Subcutaneous abdominal adipose tissue (tissue), 5 donors: ENCODE measurements around the gene CYFIP2.

Experiments
- H3K27ac ChIP-seq: one replicate; pipeline ENCODE4 v1.7.0; 2013; ENCODE audit warnings: low read depth, mild to moderate bottlenecking, inconsistent platforms, low read length, moderate library complexity
- H3K27me3 ChIP-seq, 5 donors: one replicate each; pipeline ENCODE4 v1.7.0; 2013; ENCODE audit warnings: low read length in 5 of 5, inconsistent platforms in 1 of 5; ENCODE audit not compliant: control insufficient read depth in 5 of 5, insufficient read depth in 4 of 5
- H3K36me3 ChIP-seq, 5 donors: one replicate each; pipeline ENCODE4 v1.7.0; 2013; ENCODE audit warnings: low read length in 5 of 5; ENCODE audit not compliant: control insufficient read depth in 5 of 5, insufficient read depth in 5 of 5
- H3K4me1 ChIP-seq, 5 donors: one replicate each; pipeline ENCODE4 v1.7.0; 2013; ENCODE audit warnings: low read length in 5 of 5, mild to moderate bottlenecking in 3 of 5, moderate library complexity in 1 of 5; ENCODE audit not compliant: control insufficient read depth in 5 of 5, insufficient read depth in 5 of 5
- H3K4me3 ChIP-seq, 5 donors: one replicate each; pipeline ENCODE4 v1.7.0; 2013; ENCODE audit warnings: low read length in 5 of 5, low read depth in 1 of 5
- H3K9ac ChIP-seq, 5 donors: one replicate each; pipeline ENCODE4 v1.7.0; 2013; ENCODE audit warnings: low read length in 5 of 5, mild to moderate bottlenecking in 4 of 5, moderate library complexity in 3 of 5
- H3K9me3 ChIP-seq, 5 donors: one replicate each; pipeline ENCODE4 v1.7.0; 2013; ENCODE audit warnings: low read length in 5 of 5; ENCODE audit not compliant: control insufficient read depth in 5 of 5
- donor health status: healthy.
- donor health status: healthy.
- donor health status: healthy.
- donor health status: healthy.
- donor health status: healthy.

CYFIP2 gene

DNA sequence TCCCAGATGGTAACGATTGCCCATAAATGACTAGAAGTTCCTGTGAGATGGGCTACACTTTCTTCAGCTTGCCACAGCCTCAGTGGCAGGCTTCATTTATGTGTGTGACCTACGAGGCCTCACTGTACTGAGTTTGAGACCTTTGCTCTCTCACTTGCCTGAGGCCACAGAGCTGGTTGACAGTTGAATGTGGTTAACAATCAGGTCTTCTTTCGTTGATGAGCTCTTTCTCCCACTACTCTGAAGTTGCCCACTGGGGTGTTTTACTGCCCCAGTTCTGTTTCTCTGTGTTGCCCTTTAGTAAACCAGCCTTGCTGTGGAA is 70.5 kb downstream of the CYFIP2 start:
- no peak overlapping the region for H3K9ac ChIP-seq
- no peak overlapping the region for H3K27ac ChIP-seq
- H3K4me3 ChIP-seq: no peak overlapping the region
- no peaks in the 10 kb centered on the region for H3K9me3 ChIP-seq
- H3K27me3 ChIP-seq: peaks cover 0 to 3% (median 0%) of the 10 kb centered on the region in 5 donors
- no peaks in the 10 kb centered on the region for H3K36me3 ChIP-seq
- no peaks in the 10 kb centered on the region for H3K4me1 ChIP-seq

DNA sequence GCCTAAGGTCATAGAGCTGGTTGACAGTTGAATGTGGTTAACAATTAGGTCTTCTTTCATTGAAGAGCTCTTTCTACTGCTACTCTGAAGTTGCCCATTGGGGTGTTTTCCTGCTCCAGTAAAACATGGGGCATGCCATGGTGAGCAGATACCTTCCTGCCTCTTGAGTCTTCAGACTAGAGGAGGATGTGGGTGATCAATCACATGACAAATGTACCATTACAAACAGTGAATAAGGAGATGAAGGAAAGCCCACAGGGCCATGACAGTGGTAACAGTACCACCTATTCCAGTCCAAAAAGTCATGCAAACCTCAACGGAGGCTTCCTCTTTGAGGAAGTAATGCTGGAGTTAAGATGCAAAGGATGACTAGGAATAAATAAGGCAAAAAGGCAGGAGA is 73.5 kb downstream of the CYFIP2 start:
- Histone ChIP-seq H3K9ac (no peak overlapping the region), H3K36me3 (no peaks in the 10 kb centered on the region), H3K4me1 (no peaks in the 10 kb centered on the region), H3K27me3 (peaks cover 0 to 3% (median 0%) of the 10 kb centered on the region in 5 donors), H3K27ac (no peak overlapping the region), H3K9me3 (no peaks in the 10 kb centered on the region), H3K4me3 (no peak overlapping the region)

- H3K27ac ChIP-seq: no peak overlapping the region
- H3K9ac ChIP-seq: no peak overlapping the region
- peaks cover 0 to 3% (median 0%) of the 10 kb centered on the region in 5 donors for H3K27me3 ChIP-seq
- H3K4me3 ChIP-seq: no peak overlapping the region
- no peaks in the 10 kb centered on the region for H3K9me3 ChIP-seq
- no peaks in the 10 kb centered on the region for H3K4me1 ChIP-seq
- H3K36me3 ChIP-seq: no peaks in the 10 kb centered on the region
These were observed 77.0 kb downstream of the CYFIP2 start for GRCh38 chr5:157342822-157343402.

DNA sequence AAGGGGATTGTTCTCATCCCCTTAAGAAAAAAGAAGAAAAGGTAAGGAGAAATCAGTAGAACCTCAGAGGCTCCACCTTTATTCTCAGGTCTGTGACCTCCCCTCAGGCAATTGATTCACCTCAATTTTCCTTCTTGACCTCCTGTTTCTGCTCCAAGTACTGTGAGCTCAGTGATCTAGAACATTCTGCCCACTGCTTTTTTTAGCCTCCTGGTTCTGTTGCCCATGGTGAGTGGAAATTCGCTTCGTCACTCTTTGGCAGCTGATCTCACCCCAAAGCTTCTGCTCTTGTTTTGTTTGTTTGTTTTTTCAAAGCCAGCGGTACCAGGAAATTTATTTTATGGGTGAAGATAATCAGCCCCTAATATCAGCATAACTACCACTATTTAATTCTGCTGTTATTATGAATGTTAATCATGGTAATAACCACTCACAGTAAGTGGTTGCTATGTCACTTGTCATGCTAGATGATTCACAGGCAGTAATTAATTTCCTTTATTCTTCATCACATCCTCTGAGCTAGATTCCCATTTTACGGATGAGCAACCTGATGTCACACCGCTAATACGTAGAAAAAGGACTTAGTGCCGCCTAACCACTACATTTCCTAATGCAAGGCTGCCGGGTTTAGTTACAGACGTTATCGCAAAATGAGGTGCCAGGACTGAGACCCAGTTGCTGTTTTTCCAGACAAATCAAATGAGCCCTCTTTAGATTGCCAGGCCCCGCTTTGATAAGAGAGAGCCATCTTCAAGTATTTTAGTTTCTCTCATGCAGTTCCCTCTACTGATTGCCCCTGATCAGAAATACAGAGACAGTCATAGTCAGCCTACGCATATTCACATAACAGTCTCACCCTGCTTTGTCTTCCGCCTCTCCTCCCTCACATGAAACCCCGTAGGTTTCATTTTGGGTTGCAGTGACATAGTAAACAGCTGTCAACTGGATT is 78.2 kb downstream of the CYFIP2 start:
- Histone ChIP-seq H3K9ac (no peak overlapping the region), H3K27ac (no peak overlapping the region), H3K4me1 (no peaks in the 10 kb centered on the region), H3K4me3 (no peak overlapping the region), H3K9me3 (no peaks in the 10 kb centered on the region), H3K27me3 (peaks cover 0 to 3% (median 0%) of the 10 kb centered on the region in 5 donors), H3K36me3 (no peaks in the 10 kb centered on the region)

DNA sequence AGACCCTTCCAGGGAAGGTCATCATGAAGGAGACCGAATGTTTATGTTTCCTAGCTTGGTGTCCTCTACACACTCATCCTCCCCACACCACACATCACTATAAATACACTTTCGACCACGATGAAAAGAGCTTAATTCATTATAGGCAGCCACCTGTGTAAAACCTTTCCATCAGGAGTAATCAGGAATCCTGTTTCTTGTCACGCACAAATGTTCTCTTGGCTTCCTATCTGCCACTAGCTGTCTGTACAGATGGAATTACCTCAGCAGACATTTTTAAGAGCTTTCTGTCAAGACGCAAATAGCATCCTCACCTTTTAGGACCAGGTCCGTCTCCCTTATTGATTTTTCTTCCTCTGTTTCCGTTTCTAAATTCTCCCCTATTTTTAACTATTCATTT is 79.1 kb downstream of the CYFIP2 start:
- Histone ChIP-seq H3K27me3 (peaks cover 0 to 3% (median 0%) of the 10 kb centered on the region in 5 donors), H3K9me3 (no peaks in the 10 kb centered on the region), H3K4me1 (no peaks in the 10 kb centered on the region), H3K4me3 (no peak overlapping the region), H3K36me3 (no peaks in the 10 kb centered on the region), H3K9ac (no peak overlapping the region), H3K27ac (no peak overlapping the region)

- no peak overlapping the region for H3K9ac ChIP-seq
- no peaks in the 10 kb centered on the region for H3K9me3 ChIP-seq
- H3K4me3 ChIP-seq: no peak overlapping the region
- no peaks in the 10 kb centered on the region for H3K36me3 ChIP-seq
- H3K4me1 ChIP-seq: no peaks in the 10 kb centered on the region
- peaks cover 0 to 3% (median 0%) of the 10 kb centered on the region in 5 donors for H3K27me3 ChIP-seq
- H3K27ac ChIP-seq: no peak overlapping the region
These were observed 79.6 kb downstream of the CYFIP2 start for GRCh38 chr5:157345485-157345884.

DNA sequence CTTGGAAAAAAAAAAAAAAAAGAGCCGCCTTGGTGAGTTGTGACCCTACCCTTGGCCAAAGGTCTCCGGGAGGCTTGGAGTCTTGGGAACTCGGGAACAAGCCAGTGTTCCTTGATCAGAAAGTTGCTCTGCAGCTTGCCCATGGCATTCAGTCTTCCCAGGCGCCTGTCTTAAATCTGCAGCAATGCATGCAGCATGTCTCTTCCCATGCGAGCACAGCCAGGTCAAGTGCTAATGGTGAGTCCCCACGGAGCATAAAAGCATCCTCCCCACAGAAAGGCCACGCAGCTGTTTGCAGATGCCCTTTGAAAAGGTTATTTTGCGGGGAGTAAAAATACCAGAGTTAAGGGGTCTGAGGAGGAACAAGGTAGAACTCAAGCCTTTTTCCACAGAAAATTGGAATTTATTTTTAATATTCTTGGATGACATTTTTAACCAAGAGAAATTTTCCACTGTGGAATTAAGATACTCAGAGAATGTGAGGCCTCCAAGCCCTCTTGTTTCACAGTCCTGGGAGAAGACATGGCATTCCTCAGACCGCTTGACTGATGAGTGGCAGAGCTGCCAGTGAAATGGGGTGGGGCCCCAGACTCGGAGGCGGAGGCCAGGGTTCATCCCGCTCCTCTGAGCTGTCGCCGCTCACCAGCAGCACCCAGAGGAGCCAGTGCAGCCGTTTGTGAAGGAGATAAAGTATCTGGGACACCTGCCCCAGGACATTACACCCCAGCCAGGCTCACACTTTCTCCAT is 81.6 kb downstream of the CYFIP2 start:
- no peaks in the 10 kb centered on the region for H3K36me3 ChIP-seq
- no peak overlapping the region for H3K4me3 ChIP-seq
- H3K27me3 ChIP-seq: peaks cover 0 to 3% (median 0%) of the 10 kb centered on the region in 5 donors
- H3K9ac ChIP-seq: no peak overlapping the region
- H3K4me1 ChIP-seq: no peaks in the 10 kb centered on the region
- no peaks in the 10 kb centered on the region for H3K9me3 ChIP-seq
- H3K27ac ChIP-seq: no peak overlapping the region

DNA sequence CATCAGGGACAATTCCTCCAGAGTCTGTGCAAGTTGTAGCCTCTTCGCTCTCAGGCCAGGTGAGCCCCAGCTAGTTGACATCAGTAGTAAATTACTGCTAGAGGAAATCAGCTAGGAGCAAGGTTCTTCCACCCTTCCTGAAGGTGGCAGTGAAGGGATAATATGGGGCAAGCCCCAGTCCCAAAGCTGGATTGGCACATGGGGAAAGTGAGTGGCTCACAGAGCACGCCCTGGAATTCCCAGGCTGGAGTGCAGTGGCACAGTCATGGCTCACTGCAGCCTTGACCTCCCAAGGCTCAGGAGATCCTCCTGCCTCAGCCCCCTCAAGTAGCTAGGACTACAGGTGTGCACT is 82.1 kb downstream of the CYFIP2 start:
- Histone ChIP-seq H3K9ac (no peak overlapping the region), H3K9me3 (no peaks in the 10 kb centered on the region), H3K4me3 (no peak overlapping the region), H3K27me3 (peaks cover 0 to 3% (median 0%) of the 10 kb centered on the region in 5 donors), H3K36me3 (no peaks in the 10 kb centered on the region), H3K27ac (no peak overlapping the region), H3K4me1 (no peaks in the 10 kb centered on the region)

- peaks cover 0 to 3% (median 0%) of the 10 kb centered on the region in 5 donors for H3K27me3 ChIP-seq
- H3K36me3 ChIP-seq: no peaks in the 10 kb centered on the region
- no peaks in the 10 kb centered on the region for H3K4me1 ChIP-seq
- H3K9me3 ChIP-seq: peaks cover 0 to 1% (median 0%) of the 10 kb centered on the region in 5 donors
- H3K27ac ChIP-seq: no peak overlapping the region
- no peak overlapping the region for H3K4me3 ChIP-seq
- H3K9ac ChIP-seq: no peak overlapping the region
These were observed 85.2 kb downstream of the CYFIP2 start for GRCh38 chr5:157350939-157351801.
